ENCODE measurements around the gene LRRC27. TPM values are rescaled to one million over a fixed set of nuclear protein-coding genes. Genes with fewer than 3 reads are reported as not detected.

The LRRC27 gene
- total RNA-seq, 6 experiments from 2014 or later: 2.2 to 5.4 (median 3.2) TPM

DNA sequence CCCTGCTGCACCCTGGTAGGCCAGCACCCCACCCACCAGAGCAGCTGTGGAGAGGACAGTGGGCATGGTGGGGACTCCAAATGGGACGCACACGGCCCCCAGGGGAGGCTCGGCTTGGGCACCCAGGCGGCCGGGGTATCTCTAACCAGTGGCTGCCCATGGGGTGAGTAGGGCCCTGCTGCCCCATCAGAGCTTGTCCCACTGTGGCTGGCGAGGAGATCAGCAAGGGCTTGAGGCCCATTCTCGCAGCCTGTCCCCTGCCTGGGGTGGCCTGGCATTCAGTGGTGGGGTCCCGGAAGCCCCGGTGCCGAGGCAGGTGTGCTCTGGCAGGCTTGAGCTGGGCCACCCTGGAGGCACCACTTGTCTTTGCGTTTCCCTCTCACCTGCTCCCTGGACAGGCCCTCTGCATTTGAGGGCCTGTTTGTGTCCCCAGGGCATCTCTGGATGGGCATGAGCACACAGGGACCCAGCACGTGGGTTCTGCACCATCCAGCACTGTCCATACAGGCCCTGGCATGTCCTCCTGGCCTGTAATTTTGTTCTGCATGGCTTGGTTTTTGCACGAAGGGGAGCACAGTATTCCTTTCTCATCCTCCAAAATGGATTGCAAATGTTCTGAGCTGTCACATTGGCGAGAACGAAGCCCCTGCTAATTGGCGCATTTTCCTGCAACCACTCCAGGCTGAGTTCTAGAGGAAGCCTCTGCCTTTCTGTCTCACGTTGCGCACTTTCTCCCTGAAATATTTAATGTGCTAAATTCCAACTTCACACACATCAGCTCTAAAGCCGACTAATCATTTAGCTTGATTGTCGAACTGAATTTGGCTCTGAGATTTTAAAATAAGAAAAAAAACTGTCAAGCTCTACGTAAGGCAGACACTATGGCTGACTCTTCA, 92.2 kb downstream of the LRRC27 start:
- intact Hi-C loops (cut with DNase I): no loop called here
- H3K27ac ChIP-seq: no peak overlapping the region
- no peak for DNase-seq

DNA sequence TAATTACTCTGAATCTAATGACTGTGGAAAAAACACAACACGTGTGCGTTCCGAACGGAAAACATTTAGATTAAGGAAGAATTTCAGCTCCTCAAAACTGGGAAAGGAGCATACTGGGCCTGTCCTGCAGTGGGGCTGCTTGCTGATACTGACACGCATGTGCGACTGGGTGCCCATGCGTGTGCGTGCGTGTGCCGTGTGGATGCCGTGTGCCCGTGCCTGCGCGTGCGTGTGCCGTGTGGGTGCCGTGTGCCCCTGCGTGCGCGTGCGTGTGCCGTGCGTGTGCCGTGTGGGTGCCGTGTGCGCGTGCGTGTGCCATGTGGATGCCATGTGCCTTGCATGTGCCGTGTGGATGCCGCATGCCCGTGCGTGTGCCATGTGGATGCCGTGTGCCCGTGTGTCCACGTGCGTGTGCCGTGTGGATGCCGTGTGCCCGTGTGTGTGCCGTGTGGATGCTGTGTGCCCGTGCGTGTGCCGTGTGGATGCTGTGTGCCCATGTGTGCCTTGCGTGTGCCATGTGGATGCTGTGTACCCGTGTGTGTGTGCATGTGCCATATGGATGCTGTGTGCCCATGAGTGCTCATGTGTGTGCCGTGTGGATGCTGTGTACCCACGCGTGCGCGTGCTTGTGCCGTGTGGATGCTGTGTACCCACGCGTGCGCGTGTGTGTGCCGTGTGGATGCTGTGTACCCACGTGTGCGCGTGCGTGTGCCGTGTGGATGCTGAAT, 93.2 kb downstream of the LRRC27 start:
- no peak for TF ChIP-seq POLR2A (IDR thresholded peaks at IDR 0.05)
- TF ChIP-seq, protein P1, sequence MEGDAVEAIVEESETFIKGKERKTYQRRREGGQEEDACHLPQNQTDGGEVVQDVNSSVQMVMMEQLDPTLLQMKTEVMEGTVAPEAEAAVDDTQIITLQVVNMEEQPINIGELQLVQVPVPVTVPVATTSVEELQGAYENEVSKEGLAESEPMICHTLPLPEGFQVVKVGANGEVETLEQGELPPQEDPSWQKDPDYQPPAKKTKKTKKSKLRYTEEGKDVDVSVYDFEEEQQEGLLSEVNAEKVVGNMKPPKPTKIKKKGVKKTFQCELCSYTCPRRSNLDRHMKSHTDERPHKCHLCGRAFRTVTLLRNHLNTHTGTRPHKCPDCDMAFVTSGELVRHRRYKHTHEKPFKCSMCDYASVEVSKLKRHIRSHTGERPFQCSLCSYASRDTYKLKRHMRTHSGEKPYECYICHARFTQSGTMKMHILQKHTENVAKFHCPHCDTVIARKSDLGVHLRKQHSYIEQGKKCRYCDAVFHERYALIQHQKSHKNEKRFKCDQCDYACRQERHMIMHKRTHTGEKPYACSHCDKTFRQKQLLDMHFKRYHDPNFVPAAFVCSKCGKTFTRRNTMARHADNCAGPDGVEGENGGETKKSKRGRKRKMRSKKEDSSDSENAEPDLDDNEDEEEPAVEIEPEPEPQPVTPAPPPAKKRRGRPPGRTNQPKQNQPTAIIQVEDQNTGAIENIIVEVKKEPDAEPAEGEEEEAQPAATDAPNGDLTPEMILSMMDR (IDR thresholded peaks at IDR 0.05): no peak
- Histone ChIP-seq H3K36me3 (no peaks in the 10 kb centered on the region), H3K27me3 (no peaks in the 10 kb centered on the region), H3K4me3 (no peak overlapping the region), H3K4me1 (peaks cover 0 to 6% (median 0%) of the 10 kb centered on the region in 4 donors), H3K9me3 (no peaks in the 10 kb centered on the region), H3K27ac (no peak overlapping the region)
- intact Hi-C loops (cut with DNase I): no loop called here
- DNase-seq: no peak
- no peak for ATAC-seq
- 98% methylated on average over 30 of the region's 61 CpGs for WGBS (ENCODE audit: insufficient coverage, low coverage, low lambda C conversion rate, missing lambda C conversion rate)

More for the DNA sequence above, 92.2 kb downstream of the LRRC27 start:
- no peaks in the 10 kb centered on the region for H3K36me3 ChIP-seq
- TF ChIP-seq, protein P1 (IDR thresholded peaks at IDR 0.05): no peak
- TF ChIP-seq POLR2A (IDR thresholded peaks at IDR 0.05): no peak
- no peaks in the 10 kb centered on the region for H3K9me3 ChIP-seq
- no peak overlapping the region for H3K4me3 ChIP-seq
- no peak for ATAC-seq
- peaks cover 0 to 6% (median 0%) of the 10 kb centered on the region in 4 donors for H3K4me1 ChIP-seq
- H3K27me3 ChIP-seq: no peaks in the 10 kb centered on the region
- WGBS (ENCODE audit: insufficient coverage, low coverage, low lambda C conversion rate, missing lambda C conversion rate): 79% methylated on average over 9 of the region's 21 CpGs

DNA sequence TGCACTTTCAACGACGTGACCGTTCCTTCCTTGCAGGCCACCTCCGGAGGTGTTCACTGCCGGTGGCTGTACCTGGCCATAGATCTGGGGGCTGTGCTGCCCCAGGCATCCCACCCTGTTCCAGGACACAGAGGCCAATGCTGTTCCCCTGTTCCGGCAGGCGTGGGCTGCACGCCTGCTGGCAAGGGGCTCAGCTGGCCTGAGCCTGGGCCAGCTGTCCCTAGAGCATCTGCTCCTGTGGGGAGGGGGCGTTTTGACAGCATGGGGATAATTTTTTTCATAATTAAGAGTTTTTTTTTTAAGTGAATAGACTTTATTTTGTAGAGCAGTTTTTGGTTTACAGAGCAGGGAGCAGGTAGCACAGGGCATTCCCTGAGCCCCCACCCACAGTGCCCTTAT, 93.8 kb downstream of the LRRC27 start:
- Histone ChIP-seq H3K9me3 (no peaks in the 10 kb centered on the region), H3K4me1 (peaks cover 0 to 6% (median 0%) of the 10 kb centered on the region in 4 donors), H3K36me3 (no peaks in the 10 kb centered on the region), H3K27me3 (no peaks in the 10 kb centered on the region), H3K4me3 (no peak overlapping the region), H3K27ac (no peak overlapping the region)
- DNase-seq (no peak), ATAC-seq (no peak)
- WGBS (ENCODE audit: insufficient coverage, low coverage, low lambda C conversion rate, missing lambda C conversion rate): 84% methylated on average over 5 of the region's 9 CpGs
- intact Hi-C loops (cut with DNase I): no loop called here
- TF ChIP-seq, protein P1 (IDR thresholded peaks at IDR 0.05): no peak
- no peak for TF ChIP-seq POLR2A (IDR thresholded peaks at IDR 0.05)

DNA sequence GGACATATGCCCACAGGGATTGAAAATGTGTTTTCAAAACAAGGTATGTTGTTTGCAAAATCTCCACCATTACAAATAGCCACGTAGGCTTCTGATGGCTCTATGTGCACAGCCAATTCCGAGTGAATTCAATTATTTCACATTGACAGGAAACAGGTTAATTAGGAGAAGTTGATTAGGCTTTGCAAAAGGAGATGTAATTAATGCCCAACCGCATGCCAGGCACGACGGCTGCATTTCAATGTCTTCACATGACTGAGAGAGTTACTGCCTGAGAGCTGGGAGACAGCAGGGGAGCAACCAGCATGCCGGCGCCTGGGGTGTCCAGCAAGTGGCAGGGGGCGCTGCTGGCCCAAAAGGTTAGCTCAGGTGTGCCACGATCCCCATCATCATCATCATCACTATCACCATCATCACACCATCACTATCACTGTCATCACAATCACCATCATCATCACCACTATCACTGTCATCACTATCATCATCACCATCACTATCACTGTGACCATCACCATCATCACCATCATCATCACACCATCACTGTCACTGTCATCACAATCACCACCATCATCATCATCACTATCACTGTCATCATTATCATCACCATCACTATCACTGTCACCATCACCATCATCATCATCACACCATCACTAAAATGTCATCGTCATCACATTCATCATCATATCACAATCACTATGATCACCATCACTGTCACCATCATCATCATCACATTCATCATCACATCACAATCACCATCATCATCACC, 95.2 kb downstream of the LRRC27 start:
- WGBS (ENCODE audit: insufficient coverage, low coverage, low lambda C conversion rate, missing lambda C conversion rate): 72% methylated on average over 5 of the region's 10 CpGs
- ATAC-seq: no peak

More for the DNA sequence above, 95.2 kb downstream of the LRRC27 start:
- no peak for TF ChIP-seq POLR2A (IDR thresholded peaks at IDR 0.05)
- TF ChIP-seq, protein P1 (IDR thresholded peaks at IDR 0.05): no peak
- DNase-seq: no peak
- Histone ChIP-seq H3K4me3 (no peak overlapping the region), H3K4me1 (peaks cover 0 to under 1% (median 0%) of the 10 kb centered on the region in 4 donors), H3K36me3 (no peaks in the 10 kb centered on the region), H3K27me3 (no peaks in the 10 kb centered on the region), H3K27ac (no peak overlapping the region), H3K9me3 (no peaks in the 10 kb centered on the region)
- intact Hi-C loops (cut with DNase I): no loop called here
